HL-60/S4 treated with retinoic acid at 250 ng/mL for 4 days and 3 days (cell line): ENCODE results near the gene NEK8.

ENCODE experiments used
- in situ Hi-C: fragments of 300-500 bp; cut with MboI; formaldehyde crosslinking; loops from 2 replicates; pipeline ENCODE4 v1.7.0; 2022; ENCODE audit warnings: low sequenced_read_pairs

NEK8 gene

DNA sequence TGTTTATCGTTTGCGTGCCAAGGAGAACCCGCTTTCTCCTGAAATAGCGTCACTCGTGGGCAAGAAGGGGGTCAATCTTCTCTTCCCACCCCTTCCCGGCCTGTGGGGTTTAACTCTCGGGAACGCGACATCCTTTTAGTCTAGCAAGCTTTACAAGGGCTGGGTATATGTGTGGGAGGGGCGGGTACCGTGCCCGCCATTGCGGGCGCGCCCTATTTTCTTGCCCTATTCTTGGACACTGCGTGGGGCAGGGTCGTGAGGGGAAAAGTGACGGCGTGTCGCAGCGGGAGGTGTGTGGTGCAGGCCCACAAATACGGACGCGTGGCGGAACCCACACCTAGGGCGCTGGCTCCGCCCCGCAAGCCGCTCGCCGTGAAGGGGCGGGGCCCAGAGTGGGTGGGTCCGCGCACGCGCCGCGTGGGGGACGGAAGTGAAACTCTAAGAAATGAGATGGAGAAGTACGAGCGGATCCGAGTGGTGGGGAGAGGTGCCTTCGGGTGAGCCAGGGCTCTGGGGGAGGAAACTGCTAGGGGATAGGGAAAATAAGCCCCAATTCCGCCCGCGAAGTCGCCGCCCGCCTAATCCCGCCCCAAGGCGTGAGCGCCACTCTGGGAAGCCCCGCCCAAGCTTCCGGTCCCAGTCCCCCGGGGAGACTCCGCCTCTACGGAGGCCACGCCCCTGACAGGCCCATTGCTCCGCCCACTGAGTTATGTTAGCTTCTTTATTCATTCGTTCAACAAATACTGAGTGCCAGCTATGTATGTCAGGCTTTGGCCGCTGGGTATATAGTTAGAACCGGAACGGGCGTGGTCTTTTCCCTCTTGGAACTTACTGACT, at the start of gene NEK8:
NEK8 (plus strand) TSS at position 425 of the 837 bp plus-strand sequence; CDS start at position 451, 26 bp downstream.
- in situ Hi-C loops = loop anchor here (25.0 kb wide), 1 partner anchor 384 kb away; no protein-coding TSS in a partner anchor

DNA sequence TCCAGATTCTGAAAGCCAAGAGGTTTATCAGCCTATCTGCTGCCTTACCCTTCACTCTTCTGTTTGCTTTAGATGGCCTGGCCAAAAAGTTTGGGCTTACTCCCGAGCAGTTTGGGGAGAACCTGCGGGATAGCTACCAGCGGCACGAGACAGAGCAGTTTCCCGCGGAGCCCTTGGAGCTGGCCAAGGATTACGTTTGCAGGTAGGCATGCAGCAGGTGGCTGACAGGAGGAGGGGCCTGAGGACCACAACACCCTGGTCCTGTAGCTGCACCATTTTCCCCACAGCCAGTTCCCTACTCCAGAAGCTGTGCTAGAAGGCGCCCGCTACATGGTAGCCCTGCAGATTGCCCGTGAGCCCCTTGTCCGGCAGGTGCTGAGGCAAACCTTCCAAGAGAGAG, 45.9 kb upstream of the NEK8 start:
- in situ Hi-C loops = no loop called here

DNA sequence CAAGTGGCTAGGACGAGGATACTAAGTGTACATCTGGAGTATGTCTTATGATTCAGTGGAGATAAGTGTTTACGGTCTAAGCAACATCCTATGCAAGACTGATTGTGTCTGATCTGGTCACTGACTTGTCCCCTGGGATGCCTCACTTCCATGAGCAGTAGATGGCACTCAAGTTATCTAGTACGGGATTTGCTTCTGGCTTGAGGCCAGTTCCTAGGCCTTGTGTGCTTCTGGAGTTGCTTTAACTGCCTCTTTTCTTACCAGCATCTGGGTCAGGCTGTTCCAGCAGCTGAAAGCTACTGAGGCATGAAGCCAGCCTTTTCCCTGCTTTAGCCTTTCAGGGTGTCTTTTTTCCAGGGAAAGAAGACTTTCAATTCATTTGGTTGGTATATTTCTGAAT, 43.6 kb upstream of the NEK8 start:
- in situ Hi-C loops = no loop called here

DNA sequence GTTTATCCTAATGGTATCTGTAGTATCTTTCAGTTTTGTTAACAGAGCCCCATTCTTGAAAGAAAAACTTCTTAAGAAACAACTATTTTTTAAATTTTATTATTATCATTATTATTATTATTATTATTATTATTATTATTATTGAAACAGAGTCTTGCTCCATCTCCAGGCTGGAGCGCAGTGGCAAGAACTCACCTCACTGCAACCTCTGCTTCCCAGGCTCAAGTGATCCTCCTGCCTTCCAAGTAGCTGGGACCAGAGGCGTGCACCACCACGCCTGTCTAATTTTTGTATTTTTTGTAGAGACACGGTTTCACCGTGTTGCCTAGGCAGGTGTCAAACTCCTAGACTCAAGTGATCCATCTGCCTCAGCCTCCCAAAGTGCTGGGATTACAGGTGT, 43.2 kb upstream of the NEK8 start:
- in situ Hi-C loops = no loop called here

- in situ Hi-C loops = no loop called here
These were observed 42.3 kb upstream of the NEK8 start for GRCh38 chr17:28686296-28686695.

DNA sequence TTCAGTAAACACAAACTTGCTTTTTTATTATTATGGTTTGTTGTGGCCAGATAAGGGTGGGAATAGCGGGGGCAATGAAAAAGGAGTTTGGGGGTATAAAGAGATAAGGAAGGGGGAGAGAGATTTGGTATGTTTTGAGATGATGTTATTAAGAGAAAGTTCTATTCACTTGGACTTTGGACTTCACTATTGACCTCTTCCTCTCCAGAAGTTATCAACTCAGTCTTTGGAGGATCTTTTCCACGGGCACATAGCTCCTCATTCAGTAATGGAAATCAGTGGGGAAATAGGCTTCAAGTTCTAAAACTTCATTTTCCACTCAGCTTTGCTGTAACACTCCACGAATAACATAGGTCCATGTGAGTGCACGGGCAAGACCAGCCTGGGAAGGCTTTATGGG, 40.1 kb upstream of the NEK8 start:
- in situ Hi-C loops = no loop called here

DNA sequence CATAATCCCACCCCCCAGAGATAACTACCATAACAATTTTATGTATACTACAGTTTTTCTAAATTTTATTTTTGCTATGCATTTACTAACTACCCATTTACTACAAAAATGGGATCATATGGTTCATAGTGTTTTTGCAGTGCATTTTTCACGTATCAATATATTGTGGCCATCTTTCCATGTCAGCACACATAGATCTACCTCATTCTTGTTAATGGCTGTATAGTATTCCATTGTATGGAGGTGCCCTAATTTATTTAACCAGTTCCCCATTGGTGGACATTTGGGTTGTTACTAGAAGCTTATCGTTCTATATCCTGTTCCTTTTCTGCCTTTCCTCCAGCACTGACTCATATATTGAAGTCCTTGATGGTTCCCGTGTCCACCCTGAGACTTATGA, 39.6 kb upstream of the NEK8 start:
- in situ Hi-C loops = no loop called here

DNA sequence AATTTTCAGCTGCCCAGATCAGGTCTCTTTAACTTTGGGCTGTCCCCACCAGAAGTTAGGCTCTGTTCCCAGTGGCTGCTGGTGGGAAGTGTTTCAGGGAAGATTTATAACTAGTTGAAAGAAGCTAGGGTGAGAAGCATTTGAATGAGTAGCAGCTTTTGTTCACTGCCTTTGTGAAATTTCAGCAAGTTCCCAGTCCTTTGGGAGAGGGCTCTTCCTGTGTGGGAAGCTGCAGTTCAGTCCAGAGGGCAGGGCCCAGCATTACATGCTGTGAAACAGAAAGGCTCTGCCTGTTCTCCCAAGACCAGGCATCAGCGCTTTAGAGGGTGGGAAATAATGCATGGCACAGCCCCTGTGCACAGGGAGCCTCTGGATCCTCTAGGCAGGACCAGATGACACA, 34.7 kb upstream of the NEK8 start:
- in situ Hi-C loops = no loop called here

DNA sequence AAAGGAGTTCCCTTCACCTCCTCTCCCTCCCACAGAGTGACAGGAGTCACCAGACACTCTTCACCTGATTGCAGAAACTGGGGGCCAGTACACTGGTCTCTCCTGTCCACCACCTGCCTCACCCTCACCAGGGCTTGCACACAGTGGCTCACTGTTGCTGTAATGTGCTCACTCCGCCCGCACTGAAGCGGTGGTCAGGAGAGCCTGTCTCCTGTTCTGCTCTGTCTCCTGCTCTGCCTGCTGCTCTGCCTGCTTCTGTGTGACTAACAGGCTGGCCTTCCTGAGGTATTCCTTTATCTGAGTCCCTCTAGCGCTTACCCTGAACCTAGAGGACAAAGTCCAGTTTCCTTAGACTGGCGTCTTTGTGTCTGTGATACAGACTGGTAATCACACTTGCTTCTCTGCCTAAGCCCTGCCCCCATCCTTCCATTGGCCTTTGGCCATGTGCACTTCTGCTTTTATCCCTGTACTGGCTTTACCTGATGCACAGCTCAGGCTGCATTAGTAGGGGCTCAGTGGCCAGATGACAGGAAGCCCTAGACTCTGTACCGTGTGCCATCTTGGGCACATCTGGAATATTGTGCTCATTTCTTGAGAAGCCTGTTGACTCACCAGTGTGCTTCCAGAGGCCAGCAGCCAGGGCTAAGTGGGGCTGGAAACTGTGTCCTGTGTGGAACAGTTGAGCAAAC, 30.2 kb upstream of the NEK8 start:
- in situ Hi-C loops = no loop called here

- in situ Hi-C loops = no loop called here
These were observed 28.3 kb upstream of the NEK8 start for GRCh38 chr17:28700278-28700677.

DNA sequence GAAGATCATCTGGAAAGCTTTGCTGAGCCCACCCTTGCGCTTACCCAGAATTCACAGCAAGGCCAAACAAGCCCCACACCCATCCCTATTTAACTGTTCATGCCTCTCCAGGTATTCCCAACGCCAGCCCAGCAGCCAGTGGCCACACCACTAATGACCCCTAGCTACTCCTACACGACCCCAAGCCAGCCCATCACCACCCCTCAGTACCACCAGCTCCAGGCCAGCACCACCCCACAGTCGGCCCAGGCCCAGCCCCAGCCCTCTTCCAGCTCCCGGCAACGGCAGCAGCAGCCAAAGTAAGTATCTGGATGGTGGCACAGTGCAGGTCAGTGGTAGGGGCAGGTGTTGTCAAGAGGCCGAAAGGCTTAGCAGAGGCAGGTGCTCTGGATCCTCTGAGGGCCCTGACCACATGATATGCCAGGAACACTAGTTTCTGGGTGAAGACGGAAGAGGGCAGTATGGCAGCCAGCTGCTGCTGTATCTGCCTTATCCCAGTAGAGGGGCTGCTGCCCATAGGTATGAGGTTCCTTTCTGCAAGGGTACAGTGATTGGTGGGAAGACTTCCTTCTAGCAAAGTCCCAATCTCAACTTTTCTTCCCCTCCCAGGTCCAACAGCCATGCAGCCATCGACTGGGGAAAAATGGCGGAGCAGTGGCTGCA, 27.6 kb upstream of the NEK8 start:
- in situ Hi-C loops = no loop called here

DNA sequence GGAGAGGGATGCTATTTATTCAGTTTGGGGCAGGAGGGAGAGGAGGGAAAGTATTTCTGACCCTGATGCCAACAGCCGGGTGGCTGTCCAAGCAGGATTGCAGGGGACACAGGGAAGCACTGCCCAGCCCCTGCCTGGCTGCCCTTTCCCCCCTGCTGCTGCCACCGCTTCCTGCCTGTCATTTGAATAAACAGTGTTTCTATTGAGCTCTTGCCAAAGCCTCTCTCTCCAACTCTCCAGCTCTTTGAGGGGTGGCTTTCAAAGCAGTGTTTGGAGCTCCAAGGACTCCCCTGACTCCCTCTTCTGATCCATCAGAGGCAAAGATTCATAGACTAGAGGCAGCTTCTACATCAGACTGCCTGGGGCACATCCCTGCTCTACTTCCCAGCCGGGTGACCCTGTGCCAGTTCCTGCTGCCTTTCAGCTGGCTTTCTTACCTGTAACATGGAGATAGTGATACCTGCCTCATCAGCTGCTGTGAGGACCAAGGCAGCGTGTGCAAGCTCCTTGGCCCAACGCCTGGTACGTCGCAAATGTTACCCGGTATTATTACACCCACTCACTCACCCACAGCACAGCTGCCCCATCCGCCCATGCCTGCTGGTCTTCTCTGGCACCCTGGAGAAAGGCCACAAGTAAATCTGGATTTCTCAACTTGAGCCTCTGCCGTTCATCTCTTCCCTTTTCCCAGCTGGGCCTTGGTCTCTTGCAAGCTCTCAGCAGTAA, 26.4 kb upstream of the NEK8 start:
- in situ Hi-C loops = no loop called here

GRCh38 chr17:28702752-28703150, 25.8 kb upstream of the NEK8 start:
- in situ Hi-C loops = no loop called here

- in situ Hi-C loops = no loop called here
These were observed 24.9 kb upstream of the NEK8 start for GRCh38 chr17:28703552-28704218.

DNA sequence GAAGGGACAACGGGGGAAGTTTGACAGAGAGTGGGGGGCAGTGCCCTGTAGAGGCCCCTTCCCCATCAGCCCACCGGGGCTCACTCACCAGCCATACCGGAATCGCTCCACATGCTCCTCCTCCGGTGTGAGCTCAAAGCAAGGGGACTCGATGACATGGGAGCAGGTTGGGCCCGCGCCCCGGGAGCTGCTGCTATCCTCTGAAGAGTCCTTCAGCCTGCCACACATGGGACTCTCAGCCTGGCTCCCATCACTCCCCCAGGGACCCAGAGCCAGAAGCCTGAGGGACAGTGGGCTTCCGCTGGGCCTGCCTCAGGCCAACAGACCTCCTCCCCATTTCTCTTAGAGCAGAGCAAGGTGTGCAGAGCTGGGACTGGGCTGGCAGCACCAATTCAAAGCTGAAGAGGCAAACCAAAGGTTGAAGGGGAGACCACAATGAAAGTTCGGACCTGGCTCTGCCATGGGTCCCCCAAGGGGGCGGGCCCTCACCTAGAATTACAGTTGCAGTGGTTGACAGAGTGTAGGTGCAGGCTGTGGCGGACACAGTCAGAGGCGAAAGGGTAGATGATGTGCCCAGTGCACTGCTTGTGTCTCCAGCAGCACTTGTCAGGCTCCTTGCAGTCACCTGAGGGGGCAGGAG, 24.2 kb upstream of the NEK8 start:
- in situ Hi-C loops = no loop called here

DNA sequence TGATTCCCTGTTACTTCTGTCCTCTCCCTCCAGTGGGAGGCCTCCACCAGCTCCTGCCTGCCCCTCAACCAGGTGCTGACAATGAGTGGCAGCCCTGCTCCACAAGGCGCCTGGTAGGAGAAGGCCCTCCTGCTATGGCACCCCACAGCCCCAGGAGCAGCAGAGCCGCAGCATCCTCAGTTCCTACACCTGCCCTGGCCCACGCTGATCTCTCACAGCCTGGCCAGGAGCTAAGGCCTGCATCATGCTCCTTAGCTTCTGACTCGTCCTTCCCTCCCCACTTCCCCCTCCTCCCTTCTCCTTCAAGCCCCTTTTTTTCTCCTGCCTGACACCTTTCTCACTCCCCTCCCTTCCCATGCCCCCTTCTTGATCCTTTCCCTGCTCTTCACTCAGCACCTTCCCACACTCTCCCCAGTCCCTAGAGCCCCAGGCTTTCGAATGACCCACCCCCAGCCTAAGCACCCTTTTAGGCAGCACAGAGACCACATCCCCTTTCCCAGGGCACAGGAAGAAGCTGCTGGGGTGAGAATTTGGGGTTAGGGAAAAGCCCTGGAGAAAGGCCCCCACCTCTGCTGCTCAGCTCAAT, 23.4 kb upstream of the NEK8 start:
- in situ Hi-C loops = no loop called here

- in situ Hi-C loops = no loop called here
These were observed 22.8 kb upstream of the NEK8 start for GRCh38 chr17:28705728-28706334.

DNA sequence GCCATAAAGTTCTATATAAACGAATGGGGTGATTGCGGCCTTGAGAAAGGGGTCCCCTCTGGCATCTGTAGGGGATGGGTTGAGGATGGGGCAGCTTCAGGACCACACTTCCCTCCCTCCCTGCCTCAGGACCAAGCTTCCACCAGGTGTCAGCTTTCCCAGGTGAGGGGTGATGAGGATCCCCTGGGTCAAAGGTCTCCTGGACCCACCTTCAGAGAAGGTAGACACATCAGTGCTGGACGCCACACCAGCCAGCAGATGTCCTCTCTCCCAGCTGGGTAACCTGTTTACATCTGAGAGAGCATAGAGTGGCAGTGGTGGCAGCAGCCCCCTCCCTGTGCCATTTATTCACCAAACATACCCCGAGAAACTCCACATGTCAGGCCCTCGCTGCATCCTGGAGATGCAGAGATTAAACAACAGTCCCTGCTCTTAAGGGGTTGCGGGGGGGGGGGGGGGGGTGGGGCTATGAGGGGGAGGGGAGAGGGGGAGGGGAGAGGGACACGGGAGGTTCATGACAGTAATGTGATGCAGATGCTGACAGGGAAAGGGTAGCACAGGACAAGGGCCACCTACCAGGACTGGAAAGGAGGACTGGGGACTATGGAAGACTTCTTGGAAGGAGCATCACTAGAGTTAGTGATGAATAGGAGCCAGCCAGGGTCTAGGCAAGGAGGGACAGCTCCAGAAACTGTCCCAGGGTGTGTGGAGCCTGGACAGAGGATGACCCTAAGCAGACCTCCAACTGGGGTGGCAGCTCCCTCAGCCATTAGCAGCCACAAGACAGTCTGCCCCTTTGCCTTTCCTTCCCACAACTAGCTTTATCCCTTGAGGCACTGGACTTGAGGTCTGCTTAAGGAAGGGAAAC, 21.9 kb upstream of the NEK8 start:
- in situ Hi-C loops = no loop called here
